ENCODE results near the gene CABLES2.
A peak's percentile ranks its signal among the peaks of the same experiment; 100 is the strongest.

CABLES2 gene

GRCh38 chr20:62407221-62407992 is at the start of gene CABLES2:
Gene CABLES2 (minus strand): TSS chr20:62407285. CDS start chr20:62407276, 9 bp downstream.
- peak; percentile 32 for DNase-seq

GRCh38 chr20:62455929-62456328 is 48.8 kb upstream of the CABLES2 start:
- DNase-seq, result no peak

- no peak for DNase-seq
Measured at GRCh38 chr20:62454904-62455636, 48.0 kb upstream of the CABLES2 start.

GRCh38 chr20:62453186-62453808 is 46.2 kb upstream of the CABLES2 start:
- no peak for DNase-seq

- no peak for DNase-seq
Measured at GRCh38 chr20:62452475-62453095, 45.5 kb upstream of the CABLES2 start.

GRCh38 chr20:62451970-62452369 is 44.9 kb upstream of the CABLES2 start:
- DNase-seq, result no peak

GRCh38 chr20:62451156-62451767 is 44.2 kb upstream of the CABLES2 start:
- no peak for DNase-seq

- no peak for DNase-seq
Measured at GRCh38 chr20:62449951-62450691, 43.0 kb upstream of the CABLES2 start.

- no peak for DNase-seq
Measured at GRCh38 chr20:62448788-62449187, 41.7 kb upstream of the CABLES2 start.

GRCh38 chr20:62448038-62448437 is 41.0 kb upstream of the CABLES2 start:
- no peak for DNase-seq

GRCh38 chr20:62446888-62447869 is 40.1 kb upstream of the CABLES2 start:
- DNase-seq, result no peak

GRCh38 chr20:62446481-62446880 is 39.4 kb upstream of the CABLES2 start:
- DNase-seq, result no peak

- DNase-seq, result no peak
Measured at GRCh38 chr20:62445553-62446340, 38.7 kb upstream of the CABLES2 start.

- DNase-seq, result no peak
Measured at GRCh38 chr20:62444286-62444685, 37.2 kb upstream of the CABLES2 start.

GRCh38 chr20:62441987-62442539 is 35.0 kb upstream of the CABLES2 start:
- no peak for DNase-seq

- peak; percentile 5 for DNase-seq
Measured at GRCh38 chr20:62439218-62439617, 32.1 kb upstream of the CABLES2 start.

- no peak for DNase-seq
Measured at GRCh38 chr20:62437927-62438326, 30.8 kb upstream of the CABLES2 start.

- DNase-seq, result no peak
Measured at GRCh38 chr20:62437496-62437895, 30.4 kb upstream of the CABLES2 start.

GRCh38 chr20:62436692-62437091 is 29.6 kb upstream of the CABLES2 start:
- no peak for DNase-seq

Measured in SIG-M5 (cell line).